ENCODE data around the gene ELK3. TPM values are rescaled to one million over a fixed set of nuclear protein-coding genes. Genes with fewer than 3 reads are reported as not detected.
A peak's percentile ranks its signal among the peaks of the same experiment; 100 is the strongest.
"Not testable (repeated sequence)": the region's sequence is repeated elsewhere in the genome, so short reads cannot be mapped to it uniquely, and the experiment has no call there.

The ELK3 gene
- total and polyA plus RNA-seq, 10 donors = 14.5 to 92.7 (median 52.9) TPM

DNA sequence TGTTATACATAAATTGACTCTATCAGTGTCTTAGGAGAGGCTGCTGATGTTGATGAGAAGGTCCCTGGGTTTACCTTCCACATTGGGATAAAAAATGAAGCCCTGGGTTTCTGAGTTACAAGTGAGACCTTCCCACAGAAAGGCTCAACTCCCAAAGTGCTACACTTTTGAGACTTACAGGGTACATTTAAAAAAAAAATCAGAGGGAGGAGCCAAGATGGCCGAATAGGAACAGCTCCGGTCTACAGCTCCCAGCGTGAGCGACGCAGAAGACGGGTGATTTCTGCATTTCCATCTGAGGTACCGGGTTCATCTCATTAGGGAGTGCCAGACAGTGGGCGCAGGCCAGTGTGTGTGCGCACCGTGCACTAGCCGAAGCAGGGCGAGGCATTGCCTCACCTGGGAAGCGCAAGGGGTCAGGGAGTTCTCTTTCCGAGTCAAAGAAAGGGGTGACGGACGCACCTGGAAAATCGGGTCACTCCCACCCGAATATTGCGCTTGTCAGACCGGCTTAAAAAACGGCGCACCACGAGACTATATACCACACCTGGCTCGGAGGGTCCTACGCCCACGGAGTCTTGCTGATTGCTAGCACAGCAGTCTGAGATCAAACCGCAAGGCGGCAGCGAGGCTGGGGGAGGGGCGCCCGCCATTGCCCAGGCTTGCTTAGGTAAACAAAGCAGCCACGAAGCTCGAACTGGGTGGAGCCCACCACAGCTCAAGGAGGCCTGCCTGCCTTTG lies 121.7 kb downstream of the ELK3 start:
- DNase-seq = peak; percentile 71
- H3K9me3 ChIP-seq; intact Hi-C loops (cut with DNase I; ENCODE audit: low total_unique reads); H3K27me3 ChIP-seq (replicated peaks in 1 of 7): not testable (repeated sequence)
- peak overlapping the region in 6 of 8 donors; percentile 7 to 80 (median 64) for H3K27ac ChIP-seq
- TF ChIP-seq POLR2AphosphoS5 (IDR thresholded peaks at IDR 0.05) = peak in 2 of 3 donors; percentile 40 to 56
- H3K36me3 ChIP-seq = peaks cover 0 to 24% (median 8%) of the 10 kb centered on the region in 6 donors
- WGBS, 5 donors = 54 to 77% (median 65%) methylated on average over 19 to 33 of the region's 33 CpGs
- H3K4me3 ChIP-seq = peak overlapping the region in 7 of 8 donors; percentile 8 to 66 (median 34)
- H3K4me1 ChIP-seq = peaks cover 0 to 27% (median 13%) of the 10 kb centered on the region in 6 donors

DNA sequence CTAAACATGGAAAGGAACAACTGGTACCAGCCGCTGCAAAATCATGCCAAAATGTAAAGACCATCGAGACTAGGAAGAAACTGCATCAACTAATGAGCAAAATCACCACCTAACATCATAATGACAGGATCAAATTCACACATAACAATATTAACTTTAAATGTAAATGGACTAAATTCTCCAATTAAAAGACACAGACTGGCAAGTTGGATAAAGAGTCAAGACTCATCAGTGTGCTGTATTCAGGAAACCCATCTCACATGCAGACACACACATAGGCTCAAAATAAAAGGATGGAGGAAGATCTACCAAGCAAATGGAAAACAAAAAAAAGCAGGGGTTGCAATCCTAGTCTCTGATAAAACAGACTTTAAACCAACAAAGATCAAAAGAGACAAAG lies 123.6 kb downstream of the ELK3 start:
- intact Hi-C loops (cut with DNase I; ENCODE audit: low total_unique reads); H3K4me3 ChIP-seq; H3K27me3 ChIP-seq (replicated peaks in 1 of 7); H3K27ac ChIP-seq; H3K9me3 ChIP-seq; DNase-seq: not testable (repeated sequence)
- 88 to 100% (median 94%) methylated on average over 2 of the region's 2 CpGs for WGBS, 5 donors
- Histone ChIP-seq H3K36me3 (peaks cover 0 to 16% (median 5%) of the 10 kb centered on the region in 6 donors), H3K4me1 (peaks cover 0 to 23% (median 13%) of the 10 kb centered on the region in 6 donors)

Small RNAs within 50 kb of the gene (small RNA-seq; reads per million reads assigned to genes)
- gene RNU4-24P = 0 reads per million in 4 donors

Other genes with a start within 250 kb of the ELK3 start
- 10 to 100 TPM in 4 of 7 donors, 1 to 10 TPM in 3; 4.6 to 27.3 (median 11.7) TPM for gene HAL, start 198.0 kb upstream of the ELK3 start, total RNA-seq
- gene HAL, start 198.0 kb upstream of the ELK3 start, polyA plus RNA-seq = 1 to 10 TPM in 1 of 3 donors, under 1 TPM in 2; 0.24 to 1.9 (median 0.72) TPM
- gene LTA4H, start 158.8 kb upstream of the ELK3 start, total RNA-seq = 100 to 1,000 TPM in 4 of 7 donors, 10 to 100 TPM in 3; 79.0 to 183 (median 103) TPM
- gene LTA4H, start 158.8 kb upstream of the ELK3 start, polyA plus RNA-seq = 10 to 100 TPM; 58.0 to 75.3 (median 62.9) TPM
- 100 to 1,000 TPM in 1 of 7 donors, 10 to 100 TPM in 6; 56.6 to 108 (median 71.6) TPM for gene CDK17, start 206.1 kb downstream of the ELK3 start, total RNA-seq
- gene CDK17, start 206.1 kb downstream of the ELK3 start, polyA plus RNA-seq = 10 to 100 TPM; 12.9 to 18.0 (median 15.8) TPM

Measured in spleen (tissue), 11 donors.